HG02798 (cell line): Measurements from ENCODE around the gene PILRA.
"Not testable (repeated sequence)": the region's sequence is repeated elsewhere in the genome, so short reads cannot be mapped to it uniquely, and the experiment has no call there.

Experiments
- ATAC-seq: cut with Tn5 transposase; IDR thresholded peaks from one replicate; pipeline ENCODE4 v1.9.1; 2021; ENCODE audit warnings: mild to moderate bottlenecking; ENCODE audit not compliant: unreplicated experiment, poor library complexity

The PILRA gene

GRCh38 chr7:100376066-100376465, 2.8 kb downstream of the PILRA start:
- no peak for ATAC-seq

GRCh38 chr7:100378114-100378755, 4.9 kb downstream of the PILRA start:
- ATAC-seq = no peak

GRCh38 chr7:100380196-100380595, 6.9 kb downstream of the PILRA start:
- ATAC-seq = no peak

GRCh38 chr7:100381531-100382233, 8.4 kb downstream of the PILRA start:
- ATAC-seq = not testable (repeated sequence)

GRCh38 chr7:100382234-100382853, 9.1 kb downstream of the PILRA start:
- not testable (repeated sequence) for ATAC-seq

GRCh38 chr7:100384628-100385294, 11.5 kb downstream of the PILRA start:
- ATAC-seq = no peak

- ATAC-seq = no peak
Measured at GRCh38 chr7:100386940-100387339, 13.7 kb downstream of the PILRA start.

GRCh38 chr7:100387695-100388094, 14.4 kb downstream of the PILRA start:
- no peak for ATAC-seq

GRCh38 chr7:100389437-100390088, 16.3 kb downstream of the PILRA start:
- ATAC-seq = no peak

GRCh38 chr7:100390286-100391009, 17.2 kb downstream of the PILRA start:
- no peak for ATAC-seq

- ATAC-seq = no peak
Measured at GRCh38 chr7:100393233-100393905, 20.1 kb downstream of the PILRA start.

- no peak for ATAC-seq
Measured at GRCh38 chr7:100394077-100394476, 20.8 kb downstream of the PILRA start.

GRCh38 chr7:100396421-100396982, 23.2 kb downstream of the PILRA start:
- ATAC-seq = peak; percentile 88

GRCh38 chr7:100397315-100398081, 24.2 kb downstream of the PILRA start:
- ATAC-seq = no peak

GRCh38 chr7:100398239-100398638, 25.0 kb downstream of the PILRA start:
- no peak for ATAC-seq

- no peak for ATAC-seq
Measured at GRCh38 chr7:100400041-100400440, 26.8 kb downstream of the PILRA start.

- no peak for ATAC-seq
Measured at GRCh38 chr7:100400656-100401055, 27.4 kb downstream of the PILRA start.

GRCh38 chr7:100401811-100402210, 28.5 kb downstream of the PILRA start:
- no peak for ATAC-seq
